Panc1 (cell line): ENCODE results near the gene ALK.

Experiments used
- POLR2AphosphoS5 ChIP-seq: IDR thresholded peaks from 2 replicates; pipeline ENCODE4 v1.6.1; 2012; ENCODE audit warnings: mild to moderate bottlenecking, low read depth, low read length, moderate library complexity
- TF ChIP-seq, protein P1 (sequence below): fragments of 450-650 bp; IDR thresholded peaks from 2 replicates; pipeline ENCODE4 v1.5.1; 2017; ENCODE audit warnings: mild to moderate bottlenecking

DNA sequence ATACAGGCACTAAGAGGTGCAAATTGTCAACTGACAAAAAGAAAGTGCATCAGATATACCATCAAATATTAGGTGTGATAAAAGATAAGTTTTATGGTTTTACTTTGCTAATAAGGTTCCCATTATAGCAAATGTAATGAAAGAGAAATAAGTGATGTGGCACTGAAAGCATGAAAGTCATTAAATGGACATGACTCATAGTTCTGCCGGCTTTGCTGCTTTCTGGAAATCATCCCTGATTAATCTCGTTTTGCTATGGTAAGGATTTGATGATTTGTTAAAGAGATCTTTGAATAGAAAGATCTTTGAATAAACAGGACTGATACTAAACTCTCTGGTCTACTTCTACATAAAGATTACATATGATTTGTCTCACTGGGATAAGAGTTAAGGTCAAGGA lies 733.5 kb downstream of the ALK start:
- TF ChIP-seq, protein P1, sequence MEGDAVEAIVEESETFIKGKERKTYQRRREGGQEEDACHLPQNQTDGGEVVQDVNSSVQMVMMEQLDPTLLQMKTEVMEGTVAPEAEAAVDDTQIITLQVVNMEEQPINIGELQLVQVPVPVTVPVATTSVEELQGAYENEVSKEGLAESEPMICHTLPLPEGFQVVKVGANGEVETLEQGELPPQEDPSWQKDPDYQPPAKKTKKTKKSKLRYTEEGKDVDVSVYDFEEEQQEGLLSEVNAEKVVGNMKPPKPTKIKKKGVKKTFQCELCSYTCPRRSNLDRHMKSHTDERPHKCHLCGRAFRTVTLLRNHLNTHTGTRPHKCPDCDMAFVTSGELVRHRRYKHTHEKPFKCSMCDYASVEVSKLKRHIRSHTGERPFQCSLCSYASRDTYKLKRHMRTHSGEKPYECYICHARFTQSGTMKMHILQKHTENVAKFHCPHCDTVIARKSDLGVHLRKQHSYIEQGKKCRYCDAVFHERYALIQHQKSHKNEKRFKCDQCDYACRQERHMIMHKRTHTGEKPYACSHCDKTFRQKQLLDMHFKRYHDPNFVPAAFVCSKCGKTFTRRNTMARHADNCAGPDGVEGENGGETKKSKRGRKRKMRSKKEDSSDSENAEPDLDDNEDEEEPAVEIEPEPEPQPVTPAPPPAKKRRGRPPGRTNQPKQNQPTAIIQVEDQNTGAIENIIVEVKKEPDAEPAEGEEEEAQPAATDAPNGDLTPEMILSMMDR: no peak
- no peak for TF ChIP-seq POLR2AphosphoS5
